ENCODE measurements around the gene CCNI2.
"Not testable (repeated sequence)": the region's sequence is repeated elsewhere in the genome, so short reads cannot be mapped to it uniquely, and the experiment has no call there.

CCNI2 gene

GRCh38 chr5:132781029-132781428 lies 33.8 kb downstream of the CCNI2 start:
- DNase-seq (ENCODE audit: low spot score) = no peak

DNA sequence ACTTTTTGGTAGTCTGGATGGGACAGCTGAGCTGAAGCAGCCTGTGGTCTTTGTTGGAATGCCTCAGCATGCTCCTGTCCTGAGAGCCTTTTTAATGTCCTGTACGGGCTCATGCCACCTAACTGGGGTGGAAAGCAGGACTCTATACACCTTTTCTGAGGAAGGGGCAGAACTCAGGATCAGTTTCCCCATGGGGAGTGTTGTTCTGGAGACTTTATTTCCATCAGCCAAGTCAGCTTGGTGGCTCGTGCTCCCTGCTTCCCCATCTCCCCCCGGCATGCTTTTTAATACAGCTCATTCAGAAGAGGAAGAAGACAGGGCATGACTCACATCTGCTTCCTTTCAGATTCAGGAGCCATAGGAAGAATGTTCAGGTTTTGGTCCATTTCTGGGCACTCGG lies 34.9 kb downstream of the CCNI2 start:
- DNase-seq (ENCODE audit: low spot score) = no peak

- no peak for DNase-seq (ENCODE audit: low spot score)
These were observed 38.1 kb downstream of the CCNI2 start for GRCh38 chr5:132785365-132785764.

- no peak for DNase-seq (ENCODE audit: low spot score)
These were observed 38.6 kb downstream of the CCNI2 start for GRCh38 chr5:132785864-132786263.

DNA sequence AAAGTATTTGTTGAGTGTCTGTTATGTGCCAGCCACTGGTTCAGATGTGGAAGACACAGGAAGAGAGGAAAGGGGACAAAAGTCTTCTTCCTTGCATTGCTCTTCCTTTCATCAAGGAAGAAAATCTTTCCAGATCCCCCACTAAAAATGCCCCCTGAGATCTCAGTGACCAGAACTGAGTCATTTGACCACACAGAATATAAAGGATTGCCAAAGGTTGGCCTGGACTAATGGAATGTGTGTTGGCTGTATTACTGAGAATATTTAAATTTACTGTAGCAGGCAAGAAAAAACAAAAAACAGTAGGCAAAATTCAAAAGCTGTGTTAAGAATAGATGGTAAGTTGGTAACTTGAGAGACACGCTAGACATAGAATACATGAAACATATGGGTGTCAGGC lies 39.9 kb downstream of the CCNI2 start:
- no peak for DNase-seq (ENCODE audit: low spot score)

DNA sequence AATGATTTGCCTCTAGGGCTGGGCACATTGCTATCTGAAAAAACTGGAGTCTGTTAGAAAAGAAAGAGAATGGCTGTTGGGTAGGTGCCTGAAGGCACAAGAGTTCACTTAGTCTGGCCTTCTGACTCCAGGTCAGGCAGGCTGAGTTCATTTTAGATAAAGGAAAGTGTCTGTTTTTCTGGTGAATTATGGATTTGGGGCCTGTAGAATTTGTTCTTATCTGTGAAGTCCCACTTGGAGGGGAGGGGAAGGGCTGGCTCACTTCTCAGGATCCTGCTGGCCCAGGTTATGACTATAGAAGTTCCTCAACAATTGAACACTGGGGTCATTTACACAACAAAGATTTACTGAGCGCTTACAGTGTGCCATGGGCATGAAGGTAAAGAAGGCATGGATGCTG lies 41.3 kb downstream of the CCNI2 start:
- no peak for DNase-seq (ENCODE audit: low spot score)

DNA sequence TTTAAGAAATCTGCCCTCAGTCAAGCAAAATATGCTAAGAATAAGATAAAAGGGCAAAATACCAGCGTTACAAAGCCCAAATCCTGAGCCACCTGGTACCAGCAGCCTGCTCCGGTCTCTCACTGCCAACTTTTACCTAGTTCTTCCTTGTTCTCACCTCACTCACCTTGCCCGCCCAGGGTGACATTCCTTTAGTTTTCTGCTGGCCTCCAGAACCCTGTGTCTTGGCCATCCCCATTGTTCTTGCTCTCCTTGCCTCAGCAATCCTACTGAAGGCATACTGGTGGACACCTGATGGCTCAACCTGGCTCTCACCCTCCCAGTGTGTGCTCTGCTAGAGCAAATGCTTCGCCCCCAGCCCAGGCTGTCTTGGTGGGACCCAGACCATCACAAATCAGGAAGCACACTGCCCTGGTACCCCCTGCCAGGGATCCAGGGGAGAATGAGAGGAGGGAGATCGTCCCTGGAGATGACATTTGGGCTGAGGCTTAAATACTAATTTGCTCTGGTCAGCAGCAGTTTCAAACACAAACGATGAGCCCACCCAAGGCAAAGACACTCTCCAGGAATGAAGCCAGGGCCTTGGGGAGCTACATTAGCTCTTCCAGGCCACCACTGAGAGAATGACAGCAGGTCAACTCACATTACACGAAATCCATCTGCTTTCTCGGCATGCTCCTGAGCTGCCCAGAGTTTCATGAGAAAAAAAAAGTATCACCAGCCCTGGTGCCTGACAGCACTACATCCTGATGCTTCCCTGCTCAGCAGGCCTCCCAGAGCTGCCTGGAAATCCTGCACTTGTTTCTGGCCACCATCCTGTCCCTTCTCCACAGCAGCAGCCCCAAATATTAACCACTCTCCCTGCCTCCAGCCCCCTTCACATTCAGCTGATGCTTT lies 42.0 kb downstream of the CCNI2 start:
- DNase-seq (ENCODE audit: low spot score) = no peak

- no peak for DNase-seq (ENCODE audit: low spot score)
These were observed 43.1 kb downstream of the CCNI2 start for GRCh38 chr5:132790201-132790865.

- no peak for DNase-seq (ENCODE audit: low spot score)
These were observed 43.8 kb downstream of the CCNI2 start for GRCh38 chr5:132791026-132791425.

GRCh38 chr5:132797651-132798050 lies 50.4 kb downstream of the CCNI2 start:
- no peak for DNase-seq (ENCODE audit: low spot score)

DNA sequence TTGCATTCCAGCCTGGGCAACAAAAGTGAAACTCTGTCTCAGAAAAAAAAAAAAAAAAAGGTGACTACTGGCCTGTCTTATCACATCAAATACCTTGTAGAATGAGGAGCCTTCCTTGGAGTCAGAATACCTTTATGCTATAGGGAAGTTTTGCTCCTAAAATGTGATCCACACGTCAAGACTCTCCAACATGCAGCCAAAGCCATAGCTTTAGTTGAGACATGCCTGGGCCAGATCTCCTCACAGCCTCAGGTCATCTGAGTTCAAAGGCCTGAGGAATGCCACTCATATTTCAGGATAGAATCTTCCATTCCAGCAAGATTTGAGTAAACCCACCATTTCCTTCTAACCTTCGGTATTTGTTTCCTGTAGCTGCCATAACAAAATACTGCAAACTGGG lies 52.2 kb downstream of the CCNI2 start:
- DNase-seq (ENCODE audit: low spot score) = no peak

- DNase-seq (ENCODE audit: low spot score) = no peak
These were observed 53.3 kb downstream of the CCNI2 start for GRCh38 chr5:132800545-132800944.

DNA sequence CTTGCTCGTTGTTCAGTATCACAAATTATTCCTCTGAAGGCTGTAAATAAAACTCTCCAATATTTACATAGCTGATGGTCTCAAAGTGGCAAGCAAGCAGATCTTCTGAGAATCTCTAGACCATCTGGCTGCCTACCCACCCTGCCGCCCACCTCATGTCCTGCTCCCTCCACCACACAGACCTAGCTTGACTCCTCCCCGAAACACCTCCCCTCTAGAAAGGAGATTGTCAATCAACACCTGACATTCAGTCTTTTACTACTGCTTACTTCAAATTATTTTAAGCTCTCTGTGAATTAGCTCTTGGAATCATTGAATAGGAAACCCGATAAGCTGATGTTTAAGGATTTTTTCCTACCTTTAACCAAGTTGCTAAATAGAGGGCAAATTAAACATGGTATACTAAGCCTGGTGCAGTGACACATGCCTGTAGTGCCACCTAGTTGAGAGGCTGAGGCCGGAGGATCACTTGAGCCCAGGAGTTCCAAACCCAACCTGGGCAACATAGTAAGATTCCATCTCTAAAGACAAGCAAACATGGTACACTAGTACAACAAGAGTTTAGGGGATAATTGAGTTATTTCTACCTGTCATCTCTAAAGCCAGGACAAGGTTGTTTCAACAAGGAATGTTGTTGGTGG lies 54.9 kb downstream of the CCNI2 start:
- no peak for DNase-seq (ENCODE audit: low spot score)

- DNase-seq (ENCODE audit: low spot score) = not testable (repeated sequence)
These were observed 55.5 kb downstream of the CCNI2 start for GRCh38 chr5:132802685-132803066.
